ENCODE results near the gene EPN3. TPM values are rescaled to one million over a fixed set of nuclear protein-coding genes. Genes with fewer than 3 reads are reported as not detected.

The EPN3 gene
- total RNA-seq, 6 donors from 2014 or later, result 0.74 to 14.4 (median 1.2) TPM; not detected in 1

- WGBS, 2 donors, result 86 to 93% methylated on average over 9 of the region's 9 CpGs
- Histone ChIP-seq H3K4me3 (no peak overlapping the region), H3K9me3 (no peaks in the 10 kb centered on the region), H3K36me3 (no peaks in the 10 kb centered on the region), H3K27me3 (no peaks in the 10 kb centered on the region), H3K4me1 (no peaks in the 10 kb centered on the region), H3K27ac (no peak overlapping the region)
- ATAC-seq (ENCODE audit: low FRiP score in 2 of 2), result no peak
- no peak for DNase-seq
- TF ChIP-seq EP300 (IDR thresholded peaks at IDR 0.05), result no peak
- no peak for TF ChIP-seq CTCF (IDR thresholded peaks at IDR 0.05)
- TF ChIP-seq POLR2A (IDR thresholded peaks at IDR 0.05), result no peak
Measured at GRCh38 chr17:50502301-50502990, 30.1 kb upstream of the EPN3 start.

DNA sequence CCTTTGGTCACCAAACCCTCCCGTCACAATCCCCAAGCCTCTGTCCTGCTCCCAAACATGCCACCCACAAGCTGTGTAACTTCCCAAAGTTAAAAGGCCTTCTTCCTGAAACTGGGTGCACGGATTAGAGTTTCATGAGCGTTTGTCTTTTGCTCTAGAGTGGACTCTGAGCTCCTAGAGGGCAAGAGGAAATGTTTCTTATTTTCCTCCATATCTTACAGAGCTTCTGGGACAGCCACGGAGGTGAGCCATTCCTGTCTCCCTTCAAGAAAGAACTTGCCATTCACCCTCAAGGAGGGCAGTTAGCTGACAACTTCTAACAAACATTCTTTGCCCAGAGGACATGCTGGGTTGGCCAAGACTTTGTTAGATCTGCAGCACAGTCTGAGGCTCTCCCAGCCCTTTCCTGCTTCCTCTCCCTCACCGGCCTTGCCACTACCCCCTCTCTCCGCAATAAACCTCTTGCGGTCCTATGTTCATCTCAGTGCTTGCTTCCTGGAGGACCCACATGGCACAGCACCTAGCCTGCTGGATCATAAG is 26.9 kb upstream of the EPN3 start:
- no peak for ATAC-seq (ENCODE audit: low FRiP score in 2 of 2)
- H3K27ac ChIP-seq, result no peak overlapping the region
- whole genome bisulfite sequencing, 2 donors, result 62 to 65% methylated on average over 7 of the region's 7 CpGs

DNA sequence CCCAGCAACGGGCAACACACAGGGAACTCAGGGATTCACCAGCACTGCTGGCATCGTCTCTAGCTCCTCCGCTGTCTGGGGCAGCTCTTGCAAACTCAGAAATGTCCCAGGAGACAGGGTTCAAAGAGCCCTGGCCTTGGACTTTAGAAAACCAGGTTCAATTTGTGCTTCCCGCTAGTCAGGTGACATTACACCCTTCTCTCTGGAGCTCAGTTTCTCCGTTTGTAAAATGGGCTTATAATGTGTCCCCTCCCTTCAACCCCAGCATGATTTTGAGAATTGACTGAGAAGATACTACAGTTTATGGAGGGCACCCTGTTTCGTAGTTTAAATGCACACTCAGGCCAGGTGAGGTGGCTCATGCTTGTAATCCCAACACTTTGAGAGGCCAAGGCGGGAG is 26.2 kb upstream of the EPN3 start:
- Histone ChIP-seq H3K9me3 (no peaks in the 10 kb centered on the region), H3K4me3 (no peak overlapping the region), H3K27ac (no peak overlapping the region), H3K27me3 (no peaks in the 10 kb centered on the region), H3K36me3 (no peaks in the 10 kb centered on the region), H3K4me1 (peaks cover 6 to 16% (median 9%) of the 10 kb centered on the region in 4 donors)
- ATAC-seq (ENCODE audit: low FRiP score in 2 of 2), result no peak
- TF ChIP-seq POLR2A (IDR thresholded peaks at IDR 0.05) (no peak), CTCF (IDR thresholded peaks at IDR 0.05) (no peak), POLR2AphosphoS5 (IDR thresholded peaks at IDR 0.05) (no peak), EP300 (IDR thresholded peaks at IDR 0.05) (no peak)
- 78 to 87% methylated on average over 4 to 7 of the region's 7 CpGs for WGBS, 2 donors
- no peak for DNase-seq

More for the DNA sequence above, 26.9 kb upstream of the EPN3 start:
- Histone ChIP-seq H3K9me3 (no peaks in the 10 kb centered on the region), H3K4me3 (no peak overlapping the region), H3K4me1 (peaks cover 6 to 16% (median 9%) of the 10 kb centered on the region in 4 donors), H3K36me3 (no peaks in the 10 kb centered on the region), H3K27me3 (no peaks in the 10 kb centered on the region)
- DNase-seq, result no peak
- TF ChIP-seq POLR2A (IDR thresholded peaks at IDR 0.05) (no peak), EP300 (IDR thresholded peaks at IDR 0.05) (no peak), CTCF (IDR thresholded peaks at IDR 0.05) (no peak), POLR2AphosphoS5 (IDR thresholded peaks at IDR 0.05) (no peak)

DNA sequence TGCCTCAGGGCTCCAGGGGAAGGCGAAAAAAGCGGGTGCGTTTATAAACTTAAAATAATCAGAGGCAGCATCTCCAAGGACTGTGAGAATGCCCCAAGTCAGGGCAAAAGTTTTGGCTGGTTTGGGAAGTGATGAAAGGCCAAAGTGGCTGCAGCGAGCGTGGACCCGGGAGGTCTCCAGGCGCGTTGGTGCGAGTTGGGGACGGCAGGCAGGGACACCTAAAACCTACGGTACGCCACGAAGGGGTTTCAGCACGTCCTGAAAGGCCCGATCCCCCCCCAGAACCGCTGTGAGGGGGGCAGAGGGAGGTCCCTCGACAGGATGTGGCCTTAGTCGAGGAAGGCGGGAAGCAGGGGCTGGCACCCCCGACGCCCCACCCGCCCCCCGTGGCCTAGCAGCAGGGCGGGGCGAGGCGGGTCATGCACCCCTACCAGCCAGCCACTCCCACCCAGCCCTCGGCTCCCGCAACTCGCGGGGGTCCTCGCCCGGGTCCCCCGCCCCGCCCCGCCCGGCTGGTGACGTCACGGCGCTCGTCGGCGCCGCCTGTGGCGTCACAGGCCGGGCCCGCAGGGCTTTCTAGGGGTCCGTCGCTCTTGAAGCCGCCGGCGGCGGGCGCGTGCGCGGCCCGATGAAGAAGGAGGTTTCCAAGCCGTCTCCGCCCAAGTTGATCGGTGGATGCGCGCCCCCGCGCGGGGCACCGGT is 24.5 kb upstream of the EPN3 start, which contains the start of gene MYCBPAP:
Gene MYCBPAP, plus strand, starts transcription at position 569 of the 702 bp plus-strand sequence. CDS start 236 bp downstream, outside the sequence.
- DNase-seq, result peak; percentile 87 to 97
- ATAC-seq (ENCODE audit: low FRiP score in 2 of 2), result peak; percentile 28 to 92
- Histone ChIP-seq H3K4me1 (peaks cover 6 to 16% (median 9%) of the 10 kb centered on the region in 4 donors), H3K36me3 (no peaks in the 10 kb centered on the region), H3K27ac (peak within 1 kb of the TSS; percentile 64 to 85 (median 78)), H3K9me3 (no peaks in the 10 kb centered on the region), H3K4me3 (peak within 1 kb of the TSS; percentile 69 to 77 (median 74)), H3K27me3 (no peaks in the 10 kb centered on the region)
- TF ChIP-seq CTCF (IDR thresholded peaks at IDR 0.05), result peak in 1 of 6 experiments; percentile 13
- no peak for TF ChIP-seq EP300 (IDR thresholded peaks at IDR 0.05)
- TF ChIP-seq POLR2AphosphoS5 (IDR thresholded peaks at IDR 0.05), result peak in 1 of 2 donors; percentile 33
- TF ChIP-seq POLR2A (IDR thresholded peaks at IDR 0.05), result peak in 1 of 4 donors; percentile 42
- WGBS, 2 donors, result 11 to 16% methylated on average over 19 to 28 of the region's 66 CpGs
